ENCODE data around the gene TTN. TPM values are rescaled to one million over a fixed set of nuclear protein-coding genes. Genes with fewer than 3 reads are reported as not detected.

TTN gene
- total RNA-seq, 1 donor = under 0.01 TPM

GRCh38 chr2:178692845-178693244 is 114.4 kb downstream of the TTN start:
- no peak for TF ChIP-seq CTCF (IDR thresholded peaks at IDR 0.05; ENCODE audit: insufficient read depth, low read depth, low read length)
- no peak overlapping the region for H3K4me3 ChIP-seq (ENCODE audit: low read depth, low read length)

GRCh38 chr2:178689808-178690207 is 117.4 kb downstream of the TTN start:
- no peak for DNase-seq (ENCODE audit: low read depth)
- TF ChIP-seq CTCF (IDR thresholded peaks at IDR 0.05; ENCODE audit: insufficient read depth, low read depth, low read length) = no peak
- H3K4me3 ChIP-seq (ENCODE audit: low read depth, low read length) = no peak overlapping the region

More at GRCh38 chr2:178692845-178693244, 114.4 kb downstream of the TTN start:
- DNase-seq (ENCODE audit: low read depth) = no peak

- DNase-seq (ENCODE audit: low read depth) = no peak
- no peak overlapping the region for H3K4me3 ChIP-seq (ENCODE audit: low read depth, low read length)
- TF ChIP-seq CTCF (IDR thresholded peaks at IDR 0.05; ENCODE audit: insufficient read depth, low read depth, low read length) = no peak
Observed at GRCh38 chr2:178683877-178684276, 123.3 kb downstream of the TTN start.

GRCh38 chr2:178681081-178681480 is 126.1 kb downstream of the TTN start:
- TF ChIP-seq CTCF (IDR thresholded peaks at IDR 0.05; ENCODE audit: insufficient read depth, low read depth, low read length) = no peak
- H3K4me3 ChIP-seq (ENCODE audit: low read depth, low read length) = no peak overlapping the region
- no peak for DNase-seq (ENCODE audit: low read depth)

- no peak for DNase-seq (ENCODE audit: low read depth)
- H3K4me3 ChIP-seq (ENCODE audit: low read depth, low read length) = no peak overlapping the region
- no peak for TF ChIP-seq CTCF (IDR thresholded peaks at IDR 0.05; ENCODE audit: insufficient read depth, low read depth, low read length)
Observed at GRCh38 chr2:178679891-178680290, 127.3 kb downstream of the TTN start.

GRCh38 chr2:178677599-178677998 is 129.6 kb downstream of the TTN start:
- no peak for DNase-seq (ENCODE audit: low read depth)
- no peak for TF ChIP-seq CTCF (IDR thresholded peaks at IDR 0.05; ENCODE audit: insufficient read depth, low read depth, low read length)
- H3K4me3 ChIP-seq (ENCODE audit: low read depth, low read length) = no peak overlapping the region

- no peak for TF ChIP-seq CTCF (IDR thresholded peaks at IDR 0.05; ENCODE audit: insufficient read depth, low read depth, low read length)
- H3K4me3 ChIP-seq (ENCODE audit: low read depth, low read length) = no peak overlapping the region
- DNase-seq (ENCODE audit: low read depth) = no peak
Observed at GRCh38 chr2:178676046-178676445, 131.2 kb downstream of the TTN start.

Data from fibroblast of villous mesenchyme (primary cell).